Myocyte (in vitro differentiated cells): ENCODE measurements around the gene TRMU. TPM values are rescaled to one million over a fixed set of nuclear protein-coding genes. Genes with fewer than 3 reads are reported as not detected.

ENCODE experiments used
- DNase-seq: peaks from one replicate; pipeline ENCODE4 v3.0.0-alpha.2; 2012; ENCODE audit warnings: low read depth
- total RNA-seq: library from RNA; depleted of rRNA; stranded (reverse); fragments of >200 nt; gene quantifications from 2 replicates; pipeline ENCODE4 v1.2.3, GENCODE V29; 2014

Gene TRMU
- total RNA-seq, 1 donor from 2014 or later, result 40.2 TPM

DNA sequence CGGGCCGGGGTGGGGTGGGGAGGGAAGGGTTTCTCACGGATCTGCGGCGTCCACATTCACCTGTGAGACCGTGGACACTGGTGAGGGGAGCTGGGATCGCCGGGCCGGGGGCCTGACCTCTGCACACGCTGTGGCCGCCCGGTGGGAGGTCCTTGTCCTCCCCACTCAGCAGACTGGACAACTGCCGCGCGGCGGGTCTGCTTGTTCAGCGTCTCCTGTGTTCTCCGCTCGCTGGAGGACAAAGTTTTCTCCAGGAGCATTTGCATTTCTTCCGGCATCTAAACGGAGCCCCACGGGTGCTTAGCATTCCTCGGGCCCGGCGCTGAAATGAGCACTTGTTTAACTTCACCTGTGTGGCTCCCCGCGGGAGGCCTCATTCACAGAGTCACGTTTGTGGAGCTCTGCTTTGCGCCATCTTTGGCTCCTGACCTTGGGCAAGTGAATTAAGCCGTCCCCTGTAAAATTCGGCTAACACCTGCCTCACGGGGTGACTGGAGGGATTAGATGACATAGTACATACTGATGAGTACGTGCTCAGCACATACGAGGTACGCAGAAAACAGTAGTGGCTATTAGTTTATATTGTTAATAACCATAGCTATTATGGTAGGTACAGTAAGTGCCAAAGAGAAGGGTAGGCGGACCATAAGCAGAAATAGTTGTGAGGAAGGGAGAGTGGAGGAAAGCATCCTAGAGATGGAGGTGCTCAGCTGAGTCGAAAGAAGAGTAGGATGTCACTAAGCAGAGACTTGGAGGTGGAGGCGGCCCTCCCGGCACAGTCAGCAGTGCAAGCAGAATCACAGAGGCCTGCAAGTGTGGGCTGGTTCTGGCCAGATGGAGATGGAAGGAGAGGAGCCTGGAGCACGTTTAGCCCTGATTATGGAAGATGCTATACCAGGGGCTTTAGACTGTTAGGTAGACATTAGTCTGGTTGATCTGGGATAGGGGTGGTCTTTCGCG lies 885 bp downstream of the TRMU start:
- peak; percentile 27 for DNase-seq

GRCh38 chr22:46337870-46338269 lies 2.4 kb downstream of the TRMU start:
- DNase-seq, result no peak

DNA sequence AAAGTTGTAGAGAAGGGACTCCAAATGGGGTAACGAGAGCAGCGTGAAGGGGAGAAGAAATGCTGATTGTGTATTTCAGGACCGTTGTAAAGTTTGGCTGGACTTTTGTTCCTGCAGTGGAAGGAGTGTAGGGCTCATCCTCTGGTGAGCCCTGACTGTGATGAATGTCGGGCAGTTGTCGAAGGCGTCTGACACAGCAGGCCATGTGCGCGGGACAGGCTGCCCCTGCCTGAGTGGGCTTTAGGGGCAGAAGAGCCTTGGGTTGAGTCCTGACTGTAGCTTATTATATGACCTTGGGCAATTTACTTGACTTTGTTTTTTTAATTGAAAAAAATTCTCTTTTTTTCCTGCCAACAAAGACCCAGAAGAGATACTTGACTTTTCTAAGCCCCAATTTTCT lies 3.1 kb downstream of the TRMU start:
- no peak for DNase-seq

- no peak for DNase-seq
Measured at GRCh38 chr22:46339956-46340355, 4.4 kb downstream of the TRMU start.

DNA sequence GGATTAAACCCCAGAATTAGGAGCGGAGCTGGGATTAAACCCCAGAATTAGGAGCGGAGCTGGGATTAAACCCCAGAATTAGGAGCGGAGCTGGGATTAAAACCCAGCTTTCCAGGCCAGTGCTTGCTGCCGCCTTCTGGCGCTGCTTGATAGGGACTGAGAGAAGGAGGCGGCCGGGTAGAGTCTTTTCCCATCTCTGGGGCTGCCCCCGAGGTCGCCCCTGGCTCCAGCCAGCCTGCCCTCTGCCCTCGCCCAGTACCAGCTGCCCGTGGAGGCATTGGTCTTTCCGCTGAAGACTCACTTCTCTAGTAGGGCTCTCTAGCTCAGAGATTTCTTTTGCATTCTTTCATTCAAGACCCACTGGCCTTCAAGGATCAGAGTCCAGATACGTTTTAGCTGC lies 5.2 kb downstream of the TRMU start:
- DNase-seq, result no peak

DNA sequence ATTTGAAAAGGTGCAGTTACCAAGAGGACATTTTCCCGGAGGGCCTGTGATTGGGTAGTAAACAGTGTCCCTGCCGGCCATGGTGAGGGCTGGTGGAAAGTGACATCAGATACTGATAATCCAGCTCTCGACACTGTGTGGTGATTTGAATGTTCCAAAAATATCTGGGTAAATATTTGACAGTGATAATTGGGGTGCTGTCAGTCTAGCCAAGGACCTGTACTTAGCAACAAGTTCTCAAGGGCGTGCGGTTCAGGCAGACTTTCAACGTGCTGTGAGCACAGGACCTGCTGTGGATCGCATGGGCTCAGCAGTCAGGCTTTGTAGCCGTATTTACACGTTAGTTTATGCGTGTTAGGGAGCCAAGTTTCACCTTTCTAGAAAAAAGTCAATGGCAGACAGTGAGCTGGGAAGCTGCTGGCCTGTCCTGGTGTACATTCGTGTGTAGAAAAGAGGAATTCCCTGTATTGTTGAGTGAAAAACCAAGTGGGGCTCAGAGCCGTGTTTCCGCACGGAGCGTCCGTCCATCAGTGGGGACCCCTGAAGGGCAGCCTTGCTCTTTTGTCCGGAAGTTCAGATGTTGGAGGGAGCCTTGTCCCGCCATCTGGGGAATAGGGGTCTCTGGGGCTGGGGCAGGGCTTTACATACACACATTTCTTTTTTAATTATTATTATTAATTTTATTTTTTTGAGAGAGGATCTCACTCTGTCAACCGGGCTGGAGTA lies 11.3 kb downstream of the TRMU start:
- no peak for DNase-seq

DNA sequence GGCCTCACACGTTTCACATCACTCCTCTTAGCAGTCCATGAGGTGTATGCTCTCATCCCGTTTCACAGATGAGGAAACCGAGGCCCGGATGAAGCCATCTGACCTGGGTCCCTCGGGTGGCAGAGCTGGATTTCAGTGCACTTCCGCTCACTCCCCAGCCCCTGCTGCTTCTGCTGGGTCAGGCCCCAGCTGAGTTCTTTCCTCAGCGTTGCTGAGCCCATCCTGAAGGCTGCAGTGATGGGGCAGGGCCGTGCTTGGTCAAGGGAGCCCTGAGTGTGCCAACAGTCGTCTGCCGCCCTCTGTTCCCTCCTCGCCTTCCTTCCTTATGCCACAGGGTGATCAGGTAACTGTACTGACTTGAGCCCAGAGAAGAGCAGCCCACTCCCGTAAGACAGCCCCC lies 12.1 kb downstream of the TRMU start:
- no peak for DNase-seq

DNA sequence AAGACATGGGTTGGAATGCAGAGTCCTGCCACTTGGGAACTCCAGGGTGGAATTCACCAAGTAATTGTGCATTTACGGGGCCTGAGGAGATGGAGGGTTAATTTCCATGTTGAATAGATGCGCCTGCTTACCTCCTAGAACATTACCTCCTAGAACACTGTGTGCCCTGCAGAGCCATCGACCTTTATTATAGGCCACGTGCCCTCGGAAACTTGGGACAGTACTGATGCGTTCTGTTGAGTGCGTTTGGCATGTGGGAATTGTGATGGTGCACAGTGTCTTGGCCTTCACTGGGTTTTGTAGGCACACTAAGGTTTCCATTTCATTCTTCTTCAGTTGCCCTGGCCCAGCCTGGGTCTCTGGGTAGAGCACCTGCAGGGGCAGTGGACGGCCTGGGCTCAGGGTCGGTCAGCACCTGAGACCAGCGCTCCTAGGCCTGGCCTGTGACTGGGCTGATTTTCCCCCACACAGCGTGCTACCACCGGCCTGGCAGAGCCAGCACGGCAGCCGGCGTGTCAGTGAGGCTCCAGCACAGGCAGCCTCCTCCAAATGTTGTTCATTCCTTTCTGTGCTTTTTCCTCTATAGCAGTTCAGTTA lies 12.7 kb downstream of the TRMU start:
- no peak for DNase-seq

DNA sequence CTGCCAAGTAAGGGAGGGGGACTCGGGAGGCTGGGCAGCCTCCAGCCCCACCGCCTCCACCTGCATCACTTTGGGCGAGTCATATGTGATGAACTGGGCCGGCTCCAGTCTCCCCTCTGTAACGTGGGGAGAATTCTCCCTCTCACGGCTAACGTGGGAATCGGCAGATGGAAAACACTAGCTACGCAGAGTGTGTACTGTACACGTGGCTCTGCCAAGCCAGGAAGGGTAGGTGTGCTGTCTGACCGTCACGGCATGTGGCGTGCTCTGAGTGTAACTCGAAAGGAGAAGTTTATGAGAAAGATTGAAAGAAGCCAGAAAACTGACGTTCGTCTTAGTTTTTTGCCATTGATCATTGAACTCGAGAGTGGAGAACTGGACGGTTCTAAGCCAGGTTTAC lies 13.7 kb downstream of the TRMU start:
- DNase-seq, result no peak

GRCh38 chr22:46349681-46350080 lies 14.2 kb downstream of the TRMU start:
- DNase-seq, result no peak

DNA sequence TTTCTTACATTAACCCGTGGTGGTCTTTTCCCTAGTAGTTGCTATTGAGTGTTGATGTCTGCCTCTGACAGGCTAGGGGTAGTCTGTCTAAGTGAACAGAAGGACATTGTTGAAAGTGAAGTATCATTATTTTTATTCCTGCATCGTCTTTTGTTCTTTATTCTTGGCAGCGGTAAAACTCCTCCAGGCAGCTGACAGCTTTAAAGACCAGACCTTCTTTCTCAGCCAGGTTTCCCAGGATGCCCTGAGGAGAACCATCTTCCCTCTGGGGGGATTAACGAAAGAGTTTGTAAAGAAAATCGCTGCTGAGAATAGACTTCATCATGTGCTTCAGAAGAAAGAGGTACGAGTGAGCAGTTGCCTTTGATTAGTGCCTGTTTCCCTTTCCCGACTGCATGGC lies 14.6 kb downstream of the TRMU start:
- no peak for DNase-seq

DNA sequence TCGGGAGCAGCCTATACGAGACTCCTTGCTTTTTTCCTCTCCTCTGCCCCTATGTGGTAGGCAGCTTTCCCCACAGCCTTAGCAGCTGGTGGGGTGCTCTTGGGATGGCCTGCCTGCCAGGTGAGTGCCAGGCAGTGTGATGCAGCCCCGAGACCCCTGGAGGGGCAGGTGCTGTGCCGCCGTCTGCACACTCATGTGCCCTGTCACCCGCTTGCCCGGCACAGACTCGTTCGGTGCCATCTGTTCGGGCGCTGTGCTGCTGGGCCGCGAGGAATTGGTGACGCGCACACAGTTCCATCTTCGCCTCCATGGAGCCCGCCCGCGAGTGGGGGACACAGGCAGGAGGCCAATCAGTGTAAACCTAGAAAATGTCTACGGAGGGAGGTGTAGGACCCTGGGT lies 15.1 kb downstream of the TRMU start:
- no peak for DNase-seq

- DNase-seq, result no peak
Measured at GRCh38 chr22:46351131-46351735, 15.7 kb downstream of the TRMU start.

- no peak for DNase-seq
Measured at GRCh38 chr22:46351767-46352166, 16.3 kb downstream of the TRMU start.

GRCh38 chr22:46352276-46352675 lies 16.8 kb downstream of the TRMU start:
- DNase-seq, result no peak

DNA sequence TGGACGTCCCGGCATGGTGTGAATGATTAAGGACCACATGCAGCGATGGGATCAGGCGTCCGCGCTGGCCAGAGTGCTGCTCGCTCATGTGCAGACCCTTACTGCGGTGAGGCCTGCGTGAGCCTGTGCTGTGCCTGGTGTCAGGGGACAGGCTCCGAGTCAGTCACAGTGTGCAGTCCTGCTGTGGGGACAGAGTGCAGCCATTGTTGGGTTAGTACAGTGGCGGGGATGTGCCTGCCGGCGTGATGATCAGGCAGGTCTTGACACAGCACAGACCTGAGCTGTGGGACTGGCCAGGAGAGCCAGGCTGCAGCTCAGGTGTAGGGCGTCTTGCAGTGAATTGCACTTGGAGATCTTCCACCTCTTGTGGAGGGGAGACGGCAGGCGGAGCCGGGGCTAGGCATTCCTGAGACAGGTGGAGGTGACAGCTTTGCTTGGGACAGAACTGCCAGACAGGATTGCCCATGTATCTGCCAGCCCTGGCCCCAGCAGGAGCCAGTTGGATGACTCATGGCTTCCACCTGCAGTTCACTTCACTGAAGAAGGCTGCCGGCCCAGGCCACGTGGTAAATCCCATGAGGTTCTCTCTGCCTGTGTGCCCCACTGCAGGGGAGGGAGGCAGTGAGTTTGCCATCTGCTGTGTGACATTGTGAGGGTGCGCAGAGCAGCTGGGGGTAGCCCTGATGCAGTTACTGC lies 17.3 kb downstream of the TRMU start:
- DNase-seq, result peak; percentile 73

- no peak for DNase-seq
Measured at GRCh38 chr22:46353483-46354105, 18.1 kb downstream of the TRMU start.

DNA sequence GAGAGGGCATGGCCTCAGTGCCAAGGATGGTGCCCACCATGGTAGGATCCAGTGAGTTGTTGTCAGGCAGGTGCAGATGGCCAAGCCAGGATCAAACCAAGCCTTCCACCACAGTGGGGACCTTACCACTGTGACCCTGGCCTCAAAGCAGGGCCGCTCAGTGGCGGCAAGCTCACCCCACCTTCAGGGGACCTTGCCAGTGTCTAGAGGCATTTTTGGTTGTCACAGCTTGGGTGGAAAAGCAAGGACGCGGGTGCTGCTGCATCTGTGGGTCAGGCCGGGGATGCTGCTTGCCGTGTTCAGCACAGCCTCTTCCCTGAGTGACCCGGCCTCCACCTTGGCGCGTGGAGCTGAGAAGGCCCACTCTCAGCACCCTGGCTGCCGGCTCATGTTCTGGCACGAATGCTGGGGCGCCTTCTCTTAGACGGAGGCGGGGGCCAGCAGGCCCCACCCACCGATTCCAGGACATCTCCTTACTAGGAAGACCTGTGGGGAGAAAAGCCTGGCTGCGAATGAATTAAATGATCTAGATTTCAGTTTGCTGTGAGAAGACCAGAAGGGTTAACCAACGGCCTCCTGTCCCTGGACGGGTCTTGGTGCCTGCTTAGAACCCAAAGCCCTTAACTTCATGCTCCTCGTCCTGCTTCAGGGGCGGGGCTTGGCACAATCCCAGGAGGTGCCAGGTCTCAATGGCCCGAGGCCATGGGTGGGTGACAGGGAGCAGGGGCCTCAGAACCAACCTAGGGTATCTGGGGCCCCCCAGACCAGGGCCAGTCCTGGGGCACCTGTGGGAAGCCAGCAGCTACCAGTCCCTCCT lies 18.9 kb downstream of the TRMU start:
- DNase-seq, result no peak

- no peak for DNase-seq
Measured at GRCh38 chr22:46354993-46355305, 19.4 kb downstream of the TRMU start.
